T1000 (cell line): ENCODE data around the gene THADA.
A peak's percentile ranks its signal among the peaks of the same experiment; 100 is the strongest.

Experiments used
- DNase-seq: peaks from one replicate; lab custom pipeline; 2025; ENCODE audit warnings: mixed read lengths; lab: John Stamatoyannopoulos, UW

Gene THADA

GRCh38 chr2:43349904-43350303 is 245.9 kb downstream of the THADA start:
- DNase-seq, result no peak

DNA sequence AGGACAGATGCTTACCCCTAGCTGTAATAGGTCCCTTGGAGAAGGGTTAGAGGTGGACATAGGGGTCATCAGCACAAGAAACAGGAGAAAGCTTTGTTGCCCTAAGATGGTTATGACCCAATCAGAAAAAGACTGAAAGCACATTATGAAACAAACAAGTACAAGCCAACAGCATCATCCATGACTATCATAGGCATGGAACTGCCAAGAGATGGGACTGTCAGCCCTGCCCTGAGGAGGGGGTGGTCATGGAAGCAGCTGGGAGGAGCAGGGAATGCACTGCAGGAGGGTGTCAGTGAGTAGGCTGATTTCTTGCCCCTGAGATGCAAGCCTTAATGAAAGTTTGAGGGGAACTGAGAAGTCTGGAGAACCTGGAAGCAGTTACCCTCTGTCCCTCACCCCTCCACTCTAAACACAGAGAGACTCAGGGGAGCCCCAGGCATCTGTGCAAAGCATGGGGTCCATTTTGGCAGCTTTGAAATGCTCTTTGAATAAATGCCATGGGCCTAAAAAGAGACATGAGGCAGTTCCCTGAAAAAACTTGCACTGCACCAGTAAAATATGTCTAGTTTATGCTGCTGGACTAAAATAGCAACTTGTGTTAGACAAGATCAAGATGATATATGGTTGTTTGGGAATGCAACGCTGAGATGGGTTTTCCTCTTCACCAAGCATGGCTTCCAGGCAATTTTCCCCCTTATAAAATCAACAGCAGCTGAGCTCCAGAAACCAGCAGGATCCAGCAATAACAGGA is 246.8 kb downstream of the THADA start:
- DNase-seq, result no peak

DNA sequence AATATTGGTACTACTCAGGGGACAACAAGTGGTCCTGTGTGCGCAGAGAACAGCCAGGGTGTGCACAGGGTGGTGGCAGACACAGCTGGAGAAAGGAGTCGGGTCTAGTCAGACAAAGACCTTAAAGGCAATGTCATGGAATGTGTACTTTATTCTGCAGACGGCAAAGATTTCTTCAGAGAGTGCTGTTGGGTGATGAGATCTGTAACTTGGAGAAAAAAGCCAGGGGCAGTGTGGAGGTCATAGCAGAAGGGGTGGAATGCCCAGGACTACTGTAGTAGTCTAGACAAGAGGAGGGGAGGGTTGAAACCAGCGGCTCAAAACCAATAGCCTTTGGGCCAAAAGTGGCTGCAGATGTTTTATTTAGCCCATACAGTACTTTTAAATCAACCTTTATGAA is 248.1 kb downstream of the THADA start:
- no peak for DNase-seq

GRCh38 chr2:43346602-43347567 is 249.0 kb downstream of the THADA start:
- DNase-seq, result no peak

- no peak for DNase-seq
These were observed 250.0 kb downstream of the THADA start for GRCh38 chr2:43345872-43346271.

DNA sequence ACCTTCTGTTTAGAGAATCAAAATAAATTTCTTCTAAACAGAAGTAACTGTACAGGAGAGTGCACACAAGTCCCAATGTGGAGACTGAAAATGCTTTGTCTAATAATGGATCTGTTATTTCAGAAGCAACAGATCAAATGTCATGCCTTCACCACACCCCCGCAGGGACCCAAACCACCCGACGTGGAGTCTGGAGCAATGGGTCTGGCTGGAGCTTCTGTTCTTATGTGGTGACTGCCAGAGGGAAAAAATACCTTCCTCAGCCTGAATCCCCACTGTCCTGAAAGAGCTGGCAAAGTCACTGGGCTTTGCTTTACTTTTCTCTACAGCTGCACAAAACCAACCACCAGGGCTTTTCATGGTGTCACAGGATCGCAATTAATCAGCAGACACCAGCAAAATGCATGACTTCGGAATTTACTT is 250.4 kb downstream of the THADA start:
- no peak for DNase-seq

GRCh38 chr2:43344868-43345373 is 250.9 kb downstream of the THADA start:
- no peak for DNase-seq

GRCh38 chr2:43343573-43344304 is 252.1 kb downstream of the THADA start:
- no peak for DNase-seq

DNA sequence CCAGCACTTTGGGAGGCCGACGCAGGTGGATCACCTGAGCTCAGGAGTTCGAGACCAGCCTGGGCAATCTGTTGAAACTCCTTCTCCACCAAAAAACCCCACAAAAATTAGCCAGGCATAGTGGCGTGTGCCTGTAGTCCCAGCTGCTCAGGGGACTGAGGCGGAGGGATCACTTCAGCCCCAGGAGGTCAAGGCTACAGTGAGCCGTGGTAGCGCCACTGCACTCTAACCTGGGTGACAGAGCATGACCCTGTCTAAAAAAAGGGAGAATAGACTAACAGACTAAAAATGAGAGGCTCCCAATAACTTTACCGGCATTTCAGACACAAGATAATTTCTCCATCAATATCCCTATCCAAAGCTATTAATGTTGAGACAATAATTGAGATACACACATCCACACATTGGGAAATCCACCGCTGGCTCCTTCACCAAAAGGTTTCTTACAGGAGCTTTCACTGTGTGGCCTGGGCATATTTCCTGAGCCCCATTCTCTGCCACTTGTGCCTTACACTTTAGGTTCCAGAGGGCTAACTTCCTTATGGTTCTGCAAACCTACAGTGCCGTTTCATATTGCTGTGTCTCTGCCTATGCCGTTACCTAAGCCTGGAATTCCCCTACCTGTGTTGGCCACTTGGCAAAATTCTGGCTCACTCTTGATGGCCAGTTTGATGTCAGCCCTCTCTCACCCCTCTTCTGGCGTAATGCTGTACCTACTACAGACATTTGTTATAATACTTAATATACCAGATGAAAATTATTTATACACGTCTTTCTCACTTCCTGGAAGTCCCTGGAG is 253.7 kb downstream of the THADA start:
- DNase-seq, result no peak

DNA sequence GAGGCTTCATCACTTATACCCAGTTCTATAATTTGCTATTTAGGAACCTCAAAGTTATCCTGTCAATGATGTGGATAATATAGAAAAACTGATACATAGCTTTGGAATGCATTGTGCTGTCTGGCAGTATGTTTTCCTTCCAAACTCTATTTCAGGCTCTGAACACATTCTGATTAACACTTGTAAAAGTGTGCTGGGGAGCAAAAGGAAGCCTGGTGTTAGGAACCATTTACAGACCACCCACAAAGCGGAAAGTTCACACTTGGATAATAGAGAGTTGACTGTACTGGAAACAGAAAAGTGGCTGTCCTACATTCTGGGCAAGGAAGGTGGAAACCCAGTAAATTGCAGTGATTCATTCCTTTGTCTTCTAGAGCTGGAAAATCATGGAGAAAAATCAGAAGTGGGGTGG is 254.9 kb downstream of the THADA start:
- DNase-seq, result peak; percentile 23

- no peak for DNase-seq
These were observed 255.8 kb downstream of the THADA start for GRCh38 chr2:43340066-43340465.

GRCh38 chr2:43333656-43334144 is 262.1 kb downstream of the THADA start:
- no peak for DNase-seq

GRCh38 chr2:43333101-43333655 is 262.7 kb downstream of the THADA start:
- no peak for DNase-seq

DNA sequence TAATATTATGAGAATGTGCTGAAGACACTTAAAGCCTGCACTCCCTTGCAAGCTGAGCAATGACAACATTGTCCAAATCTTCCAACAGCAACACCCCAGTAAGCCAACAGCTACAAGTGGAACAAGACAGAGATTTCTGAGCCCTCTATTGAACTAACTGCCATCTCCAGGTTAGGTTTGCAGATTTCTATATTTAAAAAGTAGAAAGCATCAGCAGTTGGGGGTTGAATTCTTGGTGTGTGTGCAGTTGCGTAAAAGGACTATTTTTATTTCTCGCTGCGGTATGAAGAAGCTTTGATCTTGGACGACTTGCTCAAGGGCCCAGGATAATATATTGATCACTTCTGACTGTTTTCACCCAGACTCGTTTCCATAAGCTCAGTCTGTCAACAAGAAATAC is 263.2 kb downstream of the THADA start:
- DNase-seq, result no peak

DNA sequence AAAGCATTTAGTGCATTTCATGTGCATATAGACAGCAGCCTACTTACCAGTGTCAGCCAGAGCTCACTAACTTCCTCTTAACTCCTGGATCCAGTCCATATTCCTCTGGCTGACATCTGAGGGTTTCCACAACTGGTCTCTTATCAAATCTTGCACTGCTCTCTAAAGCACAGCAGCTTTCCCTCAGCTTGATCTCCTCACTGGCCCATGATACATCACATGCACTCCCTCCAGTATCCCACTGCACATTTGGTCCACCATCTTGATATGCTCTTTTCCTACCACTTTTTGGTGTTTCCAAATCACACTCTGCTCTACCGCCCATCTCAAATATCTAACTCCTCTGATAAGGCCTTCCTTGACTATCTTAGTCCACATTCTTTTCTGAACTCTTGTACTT is 264.4 kb downstream of the THADA start:
- no peak for DNase-seq

DNA sequence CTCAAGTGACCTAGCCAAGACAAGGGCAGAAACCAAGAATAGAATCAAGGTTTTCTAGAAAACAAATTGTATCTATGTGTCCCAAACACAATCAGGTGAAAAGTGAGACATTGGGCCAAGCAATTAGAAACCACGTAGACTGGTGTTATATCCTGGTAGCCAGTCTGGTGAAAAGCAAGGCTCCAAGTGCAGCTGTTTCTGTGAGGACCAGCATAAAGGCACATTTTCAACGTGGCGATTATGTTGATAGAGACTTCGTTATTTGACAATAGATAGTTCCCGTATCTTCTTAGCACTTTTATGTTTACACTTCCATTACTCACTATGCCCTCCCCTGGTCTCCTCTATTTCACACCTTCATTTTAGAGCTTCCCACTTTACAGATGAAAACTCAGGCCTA is 266.2 kb downstream of the THADA start:
- DNase-seq, result no peak

DNA sequence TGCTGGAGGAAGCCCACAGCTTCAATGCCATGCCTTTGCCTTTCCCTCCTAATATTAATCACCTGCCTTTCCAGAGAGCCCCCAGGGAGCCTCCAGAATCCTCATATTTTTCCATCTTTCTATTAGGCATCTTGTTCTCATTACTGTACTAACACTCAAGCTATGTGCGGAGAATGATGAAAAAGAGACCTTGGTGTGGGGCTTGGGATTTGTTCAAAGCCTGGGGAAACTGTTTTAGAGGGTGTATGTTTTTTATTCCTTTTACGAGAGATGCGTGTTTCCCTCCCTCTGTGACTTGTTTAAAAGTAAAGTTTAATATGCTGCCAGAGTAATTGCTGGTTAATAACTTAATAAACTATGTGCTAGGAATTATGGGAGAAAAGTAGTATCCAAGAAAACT is 267.0 kb downstream of the THADA start:
- no peak for DNase-seq

DNA sequence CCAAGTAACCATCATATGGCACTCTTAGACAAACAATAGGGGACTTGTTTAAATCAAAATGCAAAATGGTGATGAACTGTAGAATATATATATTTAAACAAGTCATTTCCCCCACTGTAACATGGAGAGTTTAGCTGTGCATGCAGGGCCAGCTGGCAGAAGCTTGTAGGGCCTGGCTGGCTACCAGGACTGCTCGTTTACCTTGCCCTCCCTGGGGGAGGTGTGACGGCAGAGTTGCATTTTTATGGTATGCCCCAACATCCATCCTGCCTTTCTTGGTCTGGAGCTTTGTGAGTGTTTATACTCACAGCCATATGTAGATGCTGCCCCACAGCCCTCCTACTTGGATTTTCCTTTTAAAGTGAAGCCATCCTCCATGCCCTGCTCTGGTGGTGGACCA is 267.7 kb downstream of the THADA start:
- no peak for DNase-seq

DNA sequence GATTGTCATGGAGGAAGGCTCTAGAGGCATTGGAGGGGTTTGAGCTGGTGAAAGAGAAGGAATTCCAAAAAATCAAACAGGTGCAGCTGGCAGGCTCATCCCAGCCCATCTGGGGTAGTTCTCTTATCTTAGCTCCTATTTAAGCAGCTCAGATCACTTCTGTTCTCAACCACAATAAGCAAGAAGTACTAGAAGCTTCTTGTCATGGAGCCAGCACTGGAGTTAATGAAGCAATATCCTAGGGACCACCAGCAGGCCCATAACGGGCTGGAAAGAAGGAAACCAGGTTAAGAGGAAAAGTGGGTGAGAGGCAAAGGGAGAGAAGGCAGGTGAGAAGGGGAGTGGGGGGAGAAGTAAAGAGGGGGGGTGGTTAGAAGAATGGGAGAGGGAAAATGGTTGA is 268.7 kb downstream of the THADA start:
- DNase-seq, result no peak

- DNase-seq, result no peak
These were observed 269.6 kb downstream of the THADA start for GRCh38 chr2:43326101-43326825.
